GM10266 (cell line): ENCODE results near the gene USH2A.
"Not testable (repeated sequence)": the region's sequence is repeated elsewhere in the genome, so short reads cannot be mapped to it uniquely, and the experiment has no call there.

Source experiments
- DNase-seq: peaks from one replicate; pipeline ENCODE4 v3.0.0; 2012; ENCODE audit errors: extremely low spot score
- CTCF ChIP-seq: IDR thresholded peaks from 2 replicates; pipeline ENCODE4 v1.5.1; 2012; ENCODE audit warnings: mild to moderate bottlenecking, low read depth; ENCODE audit not compliant: control insufficient read depth, insufficient read depth; ENCODE audit errors: missing control alignments

USH2A gene

GRCh38 chr1:216356945-216357344 is 66.3 kb downstream of the USH2A start:
- no peak for DNase-seq
- TF ChIP-seq CTCF, result no peak

GRCh38 chr1:216350186-216350585 is 73.1 kb downstream of the USH2A start:
- TF ChIP-seq CTCF, result no peak
- DNase-seq, result no peak

- DNase-seq, result no peak
- TF ChIP-seq CTCF, result no peak
These were observed 76.7 kb downstream of the USH2A start for GRCh38 chr1:216346526-216346925.

- DNase-seq, result not testable (repeated sequence)
These were observed 82.7 kb downstream of the USH2A start for GRCh38 chr1:216340542-216340941.

- TF ChIP-seq CTCF, result no peak
- no peak for DNase-seq
These were observed 90.8 kb downstream of the USH2A start for GRCh38 chr1:216332462-216332861.

- no peak for TF ChIP-seq CTCF
- DNase-seq, result no peak
These were observed 91.2 kb downstream of the USH2A start for GRCh38 chr1:216332003-216332402.

- TF ChIP-seq CTCF, result no peak
- no peak for DNase-seq
These were observed 92.0 kb downstream of the USH2A start for GRCh38 chr1:216331211-216331610.

GRCh38 chr1:216330262-216330661 is 93.0 kb downstream of the USH2A start:
- DNase-seq, result no peak

More at GRCh38 chr1:216330262-216330661, 93.0 kb downstream of the USH2A start:
- TF ChIP-seq CTCF, result no peak
